D721Med (cell line): ENCODE data around the gene DOCK3.

Source experiments
- DNase-seq: peaks from one replicate; pipeline ENCODE4 v3.0.0; 2011; ENCODE audit warnings: low spot score; ENCODE audit not compliant: insufficient read length
- FAIRE-seq: peaks from 2 replicates; lab custom pipeline; 2011; peaks lifted over from hg19 to GRCh38; lab: Jason Lieb, UNC
- CTCF ChIP-seq: IDR thresholded peaks from 2 replicates; pipeline ENCODE4 v1.5.1; 2012; ENCODE audit warnings: mild to moderate bottlenecking, control low read depth; ENCODE audit not compliant: insufficient read depth; ENCODE audit errors: missing control alignments

The DOCK3 gene

GRCh38 chr3:50657407-50657806 is 17.3 kb upstream of the DOCK3 start:
- DNase-seq = no peak
- TF ChIP-seq CTCF = no peak
- no peak for FAIRE-seq

- FAIRE-seq = no peak
- TF ChIP-seq CTCF = no peak
- no peak for DNase-seq
Observed at GRCh38 chr3:50657816-50658215, 16.9 kb upstream of the DOCK3 start.

GRCh38 chr3:50658416-50658815 is 16.3 kb upstream of the DOCK3 start:
- TF ChIP-seq CTCF = no peak
- DNase-seq (no peak), FAIRE-seq (no peak)

- no peak for FAIRE-seq
- no peak for TF ChIP-seq CTCF
- DNase-seq = no peak
Observed at GRCh38 chr3:50658831-50659230, 15.9 kb upstream of the DOCK3 start.

GRCh38 chr3:50660386-50660785 is 14.3 kb upstream of the DOCK3 start:
- DNase-seq (no peak), FAIRE-seq (no peak)
- TF ChIP-seq CTCF = no peak

GRCh38 chr3:50661321-50661837 is 13.3 kb upstream of the DOCK3 start:
- TF ChIP-seq CTCF = no peak
- FAIRE-seq (no peak), DNase-seq (no peak)

- FAIRE-seq (no peak), DNase-seq (no peak)
- TF ChIP-seq CTCF = no peak
Observed at GRCh38 chr3:50662408-50662807, 12.3 kb upstream of the DOCK3 start.
